Transverse colon (tissue), 4 donors: ENCODE measurements around the gene NXPE4. TPM values are rescaled to one million over a fixed set of nuclear protein-coding genes. Genes with fewer than 3 reads are reported as not detected.

Experiments used
- DNase-seq: peaks from one replicate; pipeline ENCODE4 v3.0.0-alpha.2; 2019
- H3K27ac ChIP-seq, 4 donors: fragments of 200-600 bp; sonication (generic); 2 replicates each; pipeline ENCODE4 v1.5.1; 2016 to 2018; ENCODE audit warnings: inconsistent platforms in 4 of 4
- H3K27me3 ChIP-seq: fragments of 200-600 bp; sonication (generic); 2 replicates; pipeline ENCODE4 v1.5.1; 2017; ENCODE audit warnings: inconsistent platforms
- H3K36me3 ChIP-seq, 4 donors: fragments of 200-600 bp; sonication (generic); 2 replicates each; pipeline ENCODE4 v1.5.1; 2017 to 2019; ENCODE audit warnings: inconsistent platforms in 4 of 4
- H3K4me1 ChIP-seq, 4 donors: fragments of 200-600 bp; sonication (generic); 2 replicates each; pipeline ENCODE4 v1.5.1; 2017 to 2020; ENCODE audit warnings: inconsistent platforms in 4 of 4
- H3K4me3 ChIP-seq, 4 donors: fragments of 200-600 bp; sonication (generic); 1 replicate in 1 of 4; 2 replicates in 3 of 4; pipeline versions ENCODE4 v1.5.1 to v1.6.1; 2017 to 2019; ENCODE audit warnings: inconsistent platforms in 4 of 4
- H3K9me3 ChIP-seq, 2 donors: fragments of 200-600 bp; sonication (generic); 2 replicates each; pipeline ENCODE4 v1.5.1; 2017 to 2019; ENCODE audit warnings: inconsistent platforms in 2 of 2
- CTCF ChIP-seq, 5 experiments: fragments of 200-600 bp in 3 of 5; fragments of 450-650 bp in 2 of 5; sonication (generic) in 3 of 5; IDR thresholded peaks; 1 replicate in 2 of 5; 2 replicates in 3 of 5; pipeline ENCODE4 v1.5.1; 2016 to 2017; ENCODE audit warnings: antibody characterized with exemption in 5 of 5, inconsistent platforms in 3 of 5, mild to moderate bottlenecking in 2 of 5, moderate library complexity in 1 of 5
- EP300 ChIP-seq: sonication (generic); formaldehyde crosslinking; IDR thresholded peaks from one replicate; pipeline ENCODE4 v1.6.1; 2017; ENCODE audit warnings: antibody characterized with exemption, low read depth
- POLR2A ChIP-seq: fragments of 450-650 bp; IDR thresholded peaks from one replicate; pipeline ENCODE4 v1.6.1; 2016; ENCODE audit warnings: antibody characterized with exemption, mild to moderate bottlenecking, moderate library complexity
- POLR2AphosphoS5 ChIP-seq, 3 donors: sonication (generic); formaldehyde crosslinking; IDR thresholded peaks; one replicate each; pipeline ENCODE4 v1.6.1; 2016; ENCODE audit warnings: antibody characterized with exemption in 3 of 3
- WGBS, 2 donors: methylation state at CpG; one replicate each; pipeline ENCODE4 v1.1.5; 2018; ENCODE audit warnings: low coverage in 1 of 2; 5-methylcytosine and 5-hydroxymethylcytosine counted together
- in situ Hi-C, 4 donors: fragments of 200-750 bp; cut with MboI; loops; one replicate each; pipeline versions ENCODE4 v1.15.0 to v1.15.1; 2017; ENCODE audit warnings: low sequenced_read_pairs in 3 of 4, low pct_ligation_motif_present in 1 of 4, low pct_unique_long_range_greater_than_20kb in 1 of 4
- intact Hi-C: fragments of 100-400 bp; cut with DNase I; formaldehyde crosslinking; loops from one replicate; pipeline ENCODE4 v1.15.1; 2023; ENCODE audit warnings: low total_unique reads
- total RNA-seq, 4 donors: library from RNA; depleted of rRNA; stranded (reverse); fragments of >200 nt; gene quantifications; one replicate each; pipeline ENCODE4 v1.1.0, GENCODE V29; 2016

The NXPE4 gene
- total RNA-seq, 4 donors from 2014 or later = 184 to 292 (median 263) TPM

DNA sequence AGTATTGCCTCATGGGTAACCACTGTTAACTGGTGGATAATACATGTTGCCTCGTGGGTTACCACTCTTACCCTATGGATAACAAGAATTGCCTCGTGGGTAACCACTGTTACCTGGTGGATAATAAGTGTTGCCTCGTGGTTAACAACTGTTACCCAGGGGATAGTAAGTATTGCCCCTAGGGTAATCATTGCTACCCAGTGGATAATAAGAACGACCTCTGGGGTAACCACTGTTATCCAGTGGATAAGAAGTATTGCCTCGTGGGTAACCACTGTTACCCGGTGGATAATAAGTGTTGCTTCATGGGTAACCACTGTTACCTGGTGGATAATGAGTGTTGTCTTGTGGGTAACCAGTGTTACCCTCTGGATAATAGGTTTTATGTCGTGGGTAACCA is 28.1 kb upstream of the NXPE4 start:
- intact Hi-C loops = no loop called here
- H3K4me3 ChIP-seq = no peak overlapping the region
- H3K36me3 ChIP-seq = no peaks in the 10 kb centered on the region
- in situ Hi-C loops = no loop called here
- no peaks in the 10 kb centered on the region for H3K27me3 ChIP-seq
- DNase-seq = no peak
- H3K27ac ChIP-seq = no peak overlapping the region
- H3K4me1 ChIP-seq = no peaks in the 10 kb centered on the region
- WGBS, 2 donors = 73 to 79% methylated on average over 4 to 7 of the region's 7 CpGs
- no peaks in the 10 kb centered on the region for H3K9me3 ChIP-seq
- TF ChIP-seq POLR2AphosphoS5 (IDR thresholded peaks at IDR 0.05) (peak in 1 of 3 donors; percentile 3), POLR2A (no peak), EP300 (no peak), CTCF (IDR thresholded peaks at IDR 0.05) (no peak)

- Histone ChIP-seq H3K4me3 (no peak overlapping the region), H3K27ac (no peak overlapping the region), H3K27me3 (no peaks in the 10 kb centered on the region), H3K36me3 (no peaks in the 10 kb centered on the region), H3K9me3 (no peaks in the 10 kb centered on the region), H3K4me1 (no peaks in the 10 kb centered on the region)
- DNase-seq = no peak
- intact Hi-C loops (no loop called here), in situ Hi-C loops (no loop called here)
- WGBS, 2 donors = 83 to 97% methylated on average over 7 to 11 of the region's 11 CpGs
- no peak for TF ChIP-seq POLR2A
- TF ChIP-seq POLR2AphosphoS5 (IDR thresholded peaks at IDR 0.05) = no peak
- no peak for TF ChIP-seq EP300
- no peak for TF ChIP-seq CTCF (IDR thresholded peaks at IDR 0.05)
Measured at GRCh38 chr11:114622858-114623257, 27.3 kb upstream of the NXPE4 start.

DNA sequence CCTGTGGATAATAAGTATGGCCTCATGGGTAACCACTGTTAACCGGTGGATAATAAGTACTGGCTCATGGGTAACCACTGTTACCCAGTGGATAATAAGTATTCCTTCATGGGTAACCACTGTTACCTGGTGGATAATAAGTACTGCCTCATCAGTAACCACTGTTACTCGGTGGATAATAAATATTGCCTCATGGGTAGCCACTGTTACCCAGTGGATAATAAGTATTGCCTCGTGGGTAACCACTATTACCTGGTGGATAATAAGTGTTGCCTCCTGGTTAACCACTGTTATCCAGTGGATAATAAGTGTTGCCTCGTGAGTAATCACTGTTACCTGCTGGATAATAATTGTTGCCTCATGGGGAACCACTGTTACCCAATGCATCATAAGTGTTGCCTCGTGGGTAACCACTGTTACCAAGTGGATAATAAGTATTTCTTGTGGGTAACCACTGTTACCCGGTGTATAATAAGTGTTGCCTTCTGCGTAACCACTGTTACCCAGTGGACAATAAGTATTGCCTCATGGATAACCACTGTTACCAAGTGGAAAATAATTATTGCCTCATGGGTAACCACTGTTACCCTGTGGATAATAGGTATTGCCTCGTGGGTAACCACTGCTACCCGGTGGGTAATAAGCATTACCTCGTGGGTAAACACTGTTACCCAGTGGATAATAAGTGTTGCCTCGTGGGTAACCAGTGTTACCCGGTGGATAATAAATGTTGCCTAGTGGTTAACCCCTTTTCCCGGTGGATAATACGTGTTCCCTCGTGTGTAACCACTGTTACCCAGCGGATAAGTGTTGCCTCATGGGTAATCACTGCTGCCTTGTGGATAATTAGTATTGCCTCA is 26.6 kb upstream of the NXPE4 start:
- no peaks in the 10 kb centered on the region for H3K4me1 ChIP-seq
- H3K27me3 ChIP-seq = no peaks in the 10 kb centered on the region
- intact Hi-C loops (no loop called here), in situ Hi-C loops (no loop called here)
- no peak overlapping the region for H3K27ac ChIP-seq
- 87 to 91% methylated on average over 6 to 16 of the region's 16 CpGs for WGBS, 2 donors
- H3K36me3 ChIP-seq = no peaks in the 10 kb centered on the region
- H3K9me3 ChIP-seq = no peaks in the 10 kb centered on the region
- TF ChIP-seq POLR2AphosphoS5 (IDR thresholded peaks at IDR 0.05) (peak in 1 of 3 donors; percentile 9), CTCF (IDR thresholded peaks at IDR 0.05) (no peak), EP300 (no peak), POLR2A (no peak)
- DNase-seq = no peak
- no peak overlapping the region for H3K4me3 ChIP-seq

DNA sequence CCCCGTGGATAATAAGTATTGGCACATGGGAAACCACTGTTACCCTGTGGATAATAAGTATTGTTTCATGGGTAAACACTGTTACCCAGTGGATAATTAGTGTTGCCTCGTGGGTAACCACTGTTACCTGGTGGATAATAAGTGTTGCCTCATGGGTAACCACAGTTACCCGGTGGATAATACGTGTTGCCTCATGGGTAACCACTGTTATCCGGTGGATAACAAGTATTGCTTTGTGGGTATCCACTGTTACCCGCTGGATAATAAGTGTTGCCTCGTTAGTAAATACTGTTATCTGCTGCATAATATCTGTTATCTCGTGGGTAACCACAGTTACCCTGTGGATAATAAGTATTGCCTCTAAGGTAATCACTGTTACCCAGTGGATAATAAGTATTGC is 25.5 kb upstream of the NXPE4 start:
- Histone ChIP-seq H3K27ac (no peak overlapping the region), H3K4me3 (no peak overlapping the region), H3K27me3 (no peaks in the 10 kb centered on the region), H3K9me3 (no peaks in the 10 kb centered on the region), H3K4me1 (no peaks in the 10 kb centered on the region), H3K36me3 (no peaks in the 10 kb centered on the region)
- intact Hi-C loops (no loop called here), in situ Hi-C loops (no loop called here)
- 83 to 85% methylated on average over 5 to 8 of the region's 8 CpGs for WGBS, 2 donors
- TF ChIP-seq CTCF (IDR thresholded peaks at IDR 0.05) (no peak), EP300 (no peak)
- no peak for DNase-seq
